HEK293T (cell line): ENCODE results near the gene CUL3.

ENCODE experiments used
- ARNT ChIP-seq: fragments of 450-650 bp; IDR thresholded peaks from 2 replicates; pipeline ENCODE4 v1.6.1; 2017; ENCODE audit warnings: mild to moderate bottlenecking
- CTBP1 ChIP-seq: fragments of 450-650 bp; IDR thresholded peaks from 2 replicates; pipeline ENCODE4 v1.6.1; 2016; ENCODE audit warnings: borderline replicate concordance
- FOXA1 ChIP-seq: fragments of 450-650 bp; IDR thresholded peaks from 2 replicates; pipeline ENCODE4 v1.6.1; 2016; ENCODE audit warnings: mild to moderate bottlenecking
- FOXK2 ChIP-seq: fragments of 450-650 bp; IDR thresholded peaks from 2 replicates; pipeline ENCODE4 v1.6.1; 2016; ENCODE audit warnings: mild to moderate bottlenecking
- FOXM1 ChIP-seq: fragments of 450-650 bp; IDR thresholded peaks from 2 replicates; pipeline ENCODE4 v1.6.1; 2017; ENCODE audit warnings: mild to moderate bottlenecking, borderline replicate concordance
- HDGF ChIP-seq: fragments of 450-650 bp; IDR thresholded peaks from 2 replicates; pipeline ENCODE4 v1.6.1; 2017; ENCODE audit warnings: antibody characterized with exemption, borderline replicate concordance
- TARDBP ChIP-seq: fragments of 450-650 bp; IDR thresholded peaks from 2 replicates; pipeline ENCODE4 v1.6.1; 2016
- ZNF384 ChIP-seq: fragments of 450-650 bp; IDR thresholded peaks from 2 replicates; pipeline ENCODE4 v1.6.1; 2016

- TF ChIP-seq FOXA1 (no peak), ARNT (no peak), FOXK2 (no peak), FOXM1 (no peak), CTBP1 (no peak), ZNF384 (no peak), HDGF (no peak), TARDBP (no peak)
Observed at GRCh38 chr2:224448236-224448635, 136.9 kb downstream of the CUL3 start.
